GM20431 (cell line): ENCODE results near the gene DDX17.

ENCODE experiments used
- in situ Hi-C: fragments of 300-500 bp; cut with MseI, MboI; formaldehyde crosslinking; loops from one replicate; pipeline ENCODE4 v1.15.0; 2020; ENCODE audit warnings: low sequenced_read_pairs; ENCODE audit not compliant: unreplicated experiment

The DDX17 gene

DNA sequence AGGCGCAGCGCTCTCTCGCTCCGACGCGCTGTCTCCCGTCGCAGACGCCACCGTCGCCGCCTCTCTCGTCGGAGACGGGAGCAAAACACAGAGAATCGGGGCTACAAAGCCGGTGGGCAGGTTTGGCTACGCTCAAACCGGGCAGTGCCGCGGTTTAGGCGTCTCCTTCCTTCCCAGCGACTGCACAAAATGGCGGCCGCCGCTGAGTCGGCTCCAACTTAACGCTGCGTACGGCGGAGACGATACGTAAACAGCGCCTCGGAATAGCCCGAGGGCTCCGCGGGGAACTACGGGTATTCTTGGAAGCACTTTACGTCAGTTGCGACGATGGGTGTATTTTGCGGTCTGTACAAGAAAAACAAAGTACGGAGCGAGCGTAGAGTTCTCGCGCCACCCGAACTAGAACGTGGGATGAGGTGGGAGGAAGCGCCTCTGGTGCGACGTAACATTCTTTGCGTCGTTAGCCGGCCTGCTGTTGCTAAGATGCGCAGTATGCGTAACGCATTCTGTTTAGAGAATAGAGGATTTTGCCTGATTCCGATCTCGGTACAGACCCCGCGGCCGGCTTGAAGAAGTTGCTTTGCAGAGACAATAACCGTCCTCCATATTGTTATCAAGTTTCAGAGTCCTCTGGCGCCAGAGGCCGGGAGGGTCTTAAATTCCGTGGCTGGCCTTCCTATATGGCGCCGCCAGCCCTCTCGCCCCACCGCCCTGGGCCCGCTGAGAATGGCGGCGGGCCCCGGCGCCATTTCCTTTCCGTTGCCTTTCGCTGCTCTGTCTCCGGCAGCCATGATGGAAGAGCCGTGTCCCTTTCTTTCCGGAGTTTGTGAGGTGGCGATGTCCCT, at the start of gene DDX17:
TSS of gene DDX17 (minus strand) at position 194 of the 845 bp plus-strand sequence.
- in situ Hi-C loops: no loop called here

DNA sequence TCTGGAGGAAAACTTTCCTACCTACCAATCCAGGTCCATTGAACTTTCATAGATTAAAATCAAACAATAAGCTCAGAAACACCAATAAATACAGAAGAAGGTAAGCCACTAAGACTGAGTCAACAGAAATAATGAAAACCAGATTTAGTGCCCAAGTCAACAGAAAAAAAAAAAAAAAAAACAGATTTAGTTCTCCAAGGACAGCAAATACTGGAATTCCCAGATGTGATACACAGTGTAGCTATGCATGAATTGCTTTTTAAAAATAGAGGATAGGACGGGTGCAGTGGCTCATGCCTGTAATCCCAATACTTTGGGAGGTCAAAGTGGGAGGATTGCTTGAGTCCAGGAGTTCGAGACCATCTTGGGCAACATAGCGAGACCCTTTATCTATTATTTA, 48.2 kb upstream of the DDX17 start:
- in situ Hi-C loops: no loop called here

DNA sequence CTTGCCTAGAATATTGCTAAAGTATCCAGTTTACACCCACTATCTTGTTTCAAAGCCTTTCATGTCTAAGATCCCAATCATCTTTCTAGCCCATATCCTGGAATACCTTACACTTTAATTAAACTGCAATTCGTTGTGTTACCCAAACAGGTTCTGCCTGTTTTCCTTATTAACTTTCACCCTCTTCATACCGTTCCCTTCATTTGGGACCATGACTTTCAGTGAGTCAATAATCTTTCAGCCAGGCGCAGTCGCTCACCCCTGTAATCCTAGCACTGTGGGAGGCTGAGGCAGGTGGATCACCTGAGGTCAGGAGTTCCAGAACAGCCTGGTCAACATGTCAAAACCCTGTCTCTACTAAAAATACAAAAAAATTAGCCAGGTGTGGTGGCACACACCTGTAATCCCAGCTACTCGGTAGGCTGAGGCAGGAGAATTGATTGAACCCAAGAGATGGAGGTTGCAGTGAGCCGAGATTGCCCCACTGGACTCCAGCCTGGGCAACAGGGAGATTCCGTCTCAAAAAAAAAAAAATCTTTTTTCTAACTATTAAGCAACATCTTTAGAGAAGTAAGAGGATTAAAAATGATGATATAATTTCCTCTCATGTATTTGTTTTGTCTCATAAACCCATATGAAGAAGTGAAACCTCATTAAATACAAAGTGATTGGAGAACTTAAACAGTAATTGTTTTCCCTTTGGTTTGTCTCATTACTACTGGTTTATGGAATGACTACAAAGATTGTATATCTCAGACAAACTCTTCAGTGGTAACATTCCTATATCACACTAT, 43.2 kb upstream of the DDX17 start:
- in situ Hi-C loops: no loop called here

DNA sequence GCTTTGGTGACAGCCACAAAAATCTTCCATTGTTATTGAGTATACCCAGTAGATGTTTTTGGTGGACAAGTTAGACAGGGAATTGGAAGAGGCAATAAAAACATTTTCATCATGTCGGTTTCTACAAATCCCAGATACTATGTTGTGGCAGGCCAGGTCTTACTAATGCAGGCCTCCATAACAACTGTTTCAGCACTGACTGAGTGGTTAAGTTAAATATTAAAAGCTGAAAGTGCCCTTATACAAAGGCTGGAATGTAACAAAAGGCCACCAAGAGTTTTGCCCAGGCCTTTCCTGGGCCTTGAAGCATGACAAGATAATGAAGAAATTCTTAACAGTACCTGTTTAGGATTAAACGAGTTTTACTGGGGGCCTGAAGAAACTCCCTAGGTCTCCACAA, 34.6 kb upstream of the DDX17 start:
- in situ Hi-C loops: no loop called here

DNA sequence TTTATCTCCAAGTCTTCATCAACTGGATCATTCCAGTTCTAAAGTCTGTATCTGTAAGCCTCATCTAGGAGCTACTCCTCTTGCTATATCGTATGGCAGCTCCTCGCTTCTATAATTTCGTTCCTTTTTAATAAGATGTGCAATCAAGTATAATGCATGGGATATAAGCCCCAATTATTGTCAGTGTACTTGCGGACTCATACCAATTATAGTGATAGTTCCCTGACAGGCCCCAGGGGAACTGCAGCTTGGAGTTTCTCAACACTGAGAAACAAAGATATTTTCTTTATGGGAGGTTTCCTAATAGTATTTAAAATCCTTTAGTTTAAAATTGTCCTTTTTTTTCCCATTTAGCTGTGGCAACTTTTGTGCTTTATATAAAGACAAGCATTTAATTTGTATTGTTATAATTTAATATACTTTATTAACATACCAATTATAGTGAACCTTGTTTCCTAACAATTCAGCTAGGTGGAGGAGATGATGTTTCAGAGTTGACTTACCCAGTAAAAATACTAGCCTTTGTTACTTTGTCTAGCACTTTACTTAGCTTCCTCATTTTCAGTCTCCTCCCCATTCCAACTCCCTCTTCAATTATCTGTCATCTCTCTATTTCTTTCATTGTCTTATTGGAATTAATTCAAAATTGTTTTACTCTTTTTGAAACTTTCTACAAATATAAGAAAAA, 25.3 kb upstream of the DDX17 start:
- in situ Hi-C loops: no loop called here

DNA sequence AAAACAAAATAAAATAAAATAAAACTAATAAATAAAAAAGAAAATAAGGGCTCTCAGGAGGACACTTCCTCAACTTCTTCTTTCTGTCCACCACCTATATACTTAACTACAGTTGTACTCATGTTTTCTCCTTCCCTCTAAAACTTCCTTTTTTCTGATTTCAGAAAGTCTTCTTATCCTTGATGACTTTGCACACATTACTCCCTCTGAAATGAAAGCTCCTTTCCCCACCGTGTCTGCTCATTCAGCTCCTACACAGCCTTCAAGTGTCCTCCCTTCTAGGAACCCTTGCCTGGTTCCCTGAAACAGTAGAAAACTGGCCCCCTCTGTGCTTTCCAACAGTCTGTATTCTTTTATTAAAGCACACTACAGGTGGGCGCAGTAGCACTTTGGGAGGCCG, 18.3 kb upstream of the DDX17 start:
- in situ Hi-C loops: no loop called here

DNA sequence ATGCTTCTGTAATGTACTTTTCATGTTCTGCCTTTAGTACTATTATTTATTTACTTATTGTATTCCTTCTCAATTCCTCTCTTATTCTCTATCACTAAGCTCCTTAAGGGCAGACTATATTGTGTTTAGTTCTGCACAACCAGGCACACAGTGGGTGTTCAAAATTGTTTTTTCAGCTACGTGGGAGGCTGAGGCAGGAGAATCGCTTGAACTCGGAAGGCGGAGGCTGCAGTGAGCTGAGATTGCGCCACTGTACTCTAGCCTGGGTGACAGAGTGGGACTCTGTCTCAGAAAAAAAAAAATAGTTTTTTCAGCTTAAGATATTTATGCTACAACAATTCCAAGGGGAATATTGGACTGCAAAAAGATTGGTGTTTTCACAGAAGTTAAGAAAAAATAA, 17.4 kb upstream of the DDX17 start:
- in situ Hi-C loops: no loop called here

DNA sequence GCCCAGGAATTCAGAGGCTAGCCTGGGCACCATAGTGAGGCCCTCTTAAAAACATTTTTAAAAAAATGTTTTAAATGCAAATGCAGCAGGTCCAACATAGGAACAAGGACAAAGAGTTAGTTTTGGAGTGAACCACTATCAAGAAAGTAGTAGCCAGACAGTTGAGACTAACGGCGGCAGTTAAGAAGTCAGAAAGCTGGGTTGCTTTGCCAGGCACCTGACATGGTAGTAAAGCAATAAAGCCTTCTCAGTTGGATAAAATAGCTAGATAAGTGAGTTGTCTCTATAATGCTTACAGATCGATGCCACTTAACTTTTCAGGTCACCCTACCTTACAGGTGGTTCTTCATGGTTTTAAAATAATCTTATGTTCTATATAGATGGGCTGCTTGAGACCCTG, 16.9 kb upstream of the DDX17 start:
- in situ Hi-C loops: no loop called here

DNA sequence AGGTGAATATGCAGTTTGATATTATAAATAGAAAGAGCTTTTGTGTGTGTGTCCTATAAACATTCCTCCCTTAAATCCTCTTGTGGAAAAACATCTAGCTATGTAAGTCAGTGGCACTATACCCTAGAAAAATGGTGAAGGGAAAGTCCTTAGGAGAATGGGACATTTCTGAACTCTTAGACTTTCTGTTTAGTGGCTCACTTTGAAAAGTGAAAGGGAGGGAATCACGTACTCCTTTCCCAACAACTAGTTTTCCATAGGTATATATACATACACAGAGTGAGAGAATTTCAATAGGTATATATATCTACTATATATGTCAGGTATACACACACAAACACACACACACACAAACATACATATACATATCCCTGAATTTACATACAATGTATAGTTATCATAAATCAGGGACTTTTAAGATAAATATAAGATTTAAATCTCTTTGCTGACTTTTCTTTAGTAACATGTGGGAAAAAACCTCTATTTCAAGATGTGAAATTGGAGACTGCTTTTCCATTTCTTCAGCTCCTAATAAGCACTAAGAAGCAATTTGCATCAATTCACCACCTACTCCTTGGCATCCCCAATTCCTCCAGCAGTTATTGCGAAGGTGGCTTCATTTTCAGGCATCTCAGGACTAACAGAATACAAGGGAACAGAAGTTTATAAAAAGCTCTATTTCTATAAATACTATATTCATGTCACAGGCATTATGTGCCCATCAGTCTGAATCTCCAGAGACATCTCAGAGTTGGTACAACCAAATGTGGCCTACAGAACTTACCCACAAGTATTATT, 13.5 kb upstream of the DDX17 start:
- in situ Hi-C loops: no loop called here

DNA sequence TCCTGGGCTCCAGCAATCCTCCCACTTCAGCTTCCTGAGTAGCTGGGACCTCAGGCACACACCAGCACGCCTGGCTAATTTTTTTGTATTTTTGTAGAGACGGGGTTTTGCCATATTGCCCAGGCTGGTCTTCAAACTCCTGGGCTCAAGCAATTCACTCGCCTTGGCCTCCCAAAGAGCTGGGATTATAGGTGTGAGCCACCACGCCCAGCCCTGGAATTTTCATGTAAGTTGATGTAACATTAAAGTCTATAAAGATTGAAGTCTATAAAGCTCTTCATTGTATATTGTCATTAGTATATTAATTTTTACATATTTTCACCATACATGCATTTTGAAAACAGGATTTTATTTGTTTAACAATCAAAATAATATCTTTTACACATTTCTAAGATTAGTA, 12.5 kb upstream of the DDX17 start:
- in situ Hi-C loops: no loop called here

DNA sequence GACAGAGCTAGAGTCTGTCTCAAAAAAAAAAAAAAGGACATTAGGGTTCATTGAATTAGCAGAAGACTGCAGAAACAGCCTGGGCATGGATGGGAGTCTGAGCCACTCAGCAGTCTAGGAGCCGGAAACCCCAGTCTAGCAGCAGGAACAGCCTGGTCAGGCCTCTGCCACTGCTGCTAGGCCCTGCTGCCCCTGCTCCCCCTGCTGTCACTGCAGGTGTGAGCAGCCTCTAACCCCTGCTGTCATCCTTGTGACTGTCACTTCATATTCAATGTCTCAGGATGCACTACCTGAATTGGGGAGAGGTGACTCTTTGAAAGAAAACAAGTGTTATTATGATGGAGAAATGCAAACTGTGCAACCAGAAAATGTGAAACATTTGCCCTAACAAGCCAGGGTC, 7.0 kb upstream of the DDX17 start:
- in situ Hi-C loops: no loop called here

DNA sequence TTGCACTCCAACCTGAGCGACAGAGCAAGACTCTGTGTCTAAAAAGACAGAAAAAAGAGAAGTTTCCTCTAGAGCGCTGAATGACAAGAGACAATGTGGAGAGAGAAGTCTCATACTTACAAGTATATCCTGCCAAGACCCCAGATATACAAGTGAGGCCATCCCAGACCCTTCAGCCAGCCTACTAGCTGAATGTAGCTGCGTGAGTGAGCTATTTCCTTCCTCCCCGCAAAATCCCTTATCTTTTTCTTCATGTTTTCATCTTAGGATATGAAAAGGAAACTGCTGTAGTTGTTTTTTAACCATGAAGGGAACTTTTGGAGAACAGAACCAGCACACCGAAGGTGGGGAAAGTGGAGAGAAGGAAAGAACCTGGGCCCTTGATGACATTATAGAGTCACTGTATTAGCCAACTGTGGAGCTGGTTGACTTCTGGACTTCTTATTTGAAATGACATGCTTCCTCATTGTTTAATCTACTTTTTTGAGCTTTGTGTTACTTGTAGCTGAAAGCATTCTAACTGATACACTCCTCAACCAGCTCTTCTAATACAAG, 4.4 kb upstream of the DDX17 start:
- in situ Hi-C loops: no loop called here

DNA sequence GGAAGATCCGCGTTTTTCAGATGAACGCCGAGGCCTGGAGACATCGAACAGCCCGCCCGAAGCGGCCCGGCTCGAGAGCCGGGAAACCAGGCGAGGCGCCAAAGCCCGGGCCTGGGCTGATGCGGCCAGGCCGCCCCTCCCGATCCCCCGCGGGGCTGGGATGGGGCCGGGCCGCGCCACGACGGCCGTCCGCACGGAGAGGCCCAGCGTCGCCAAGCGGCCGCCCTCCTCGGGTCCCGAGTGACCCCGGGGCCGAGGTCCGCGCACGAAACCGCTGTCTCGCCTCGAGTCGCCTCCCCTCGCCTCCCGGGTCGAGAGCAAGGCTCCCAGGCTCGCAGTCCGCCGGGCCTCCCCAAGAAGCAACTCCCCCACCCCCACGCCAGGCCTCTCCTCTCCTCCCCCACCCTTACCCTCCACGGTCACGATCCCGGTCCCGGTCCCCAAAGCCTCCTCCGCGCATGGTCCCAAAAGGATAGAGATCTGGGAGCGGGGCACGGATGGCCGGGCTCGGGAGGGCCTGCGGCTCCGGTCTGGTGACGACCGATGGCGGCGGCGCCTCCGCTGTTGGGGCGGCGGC, 482 bp downstream of the DDX17 start:
- in situ Hi-C loops: no loop called here

DNA sequence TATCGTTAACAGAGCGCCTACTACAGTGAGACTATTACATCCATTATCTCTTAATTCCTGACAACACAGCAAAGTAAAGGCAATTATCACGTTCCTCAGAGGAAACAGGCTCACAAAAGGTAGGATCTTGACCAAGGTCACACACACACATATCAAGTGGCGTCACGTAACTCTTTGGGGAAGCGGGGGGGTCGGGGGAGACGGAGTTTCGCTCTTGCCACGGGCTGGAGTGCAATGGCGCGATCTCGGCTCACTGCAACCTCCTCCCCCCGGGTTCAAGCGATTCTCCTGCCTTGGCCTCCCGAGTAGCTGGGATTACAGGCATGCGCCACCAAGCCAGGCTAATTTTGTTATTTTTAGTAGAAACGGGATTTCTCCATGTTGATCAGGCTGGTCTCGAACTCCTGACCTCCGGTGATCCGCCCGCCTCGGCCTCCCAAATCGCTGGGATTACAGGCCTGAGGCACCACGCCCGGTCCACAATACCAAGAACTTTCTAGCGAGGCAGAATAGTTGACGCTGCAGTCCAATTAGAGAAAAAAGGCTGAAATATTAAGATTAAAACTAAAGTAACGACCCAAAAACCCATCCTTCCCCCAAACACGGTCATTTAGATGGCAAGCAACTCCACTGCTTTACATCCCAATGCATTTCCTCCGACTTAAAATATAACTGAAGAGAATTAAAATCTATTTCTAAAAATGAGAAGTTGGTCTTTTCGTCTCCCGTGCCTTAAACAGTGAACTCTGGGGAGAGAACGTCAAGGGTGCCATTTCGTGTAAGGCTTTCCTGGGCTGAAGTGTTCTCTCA, 1.2 kb downstream of the DDX17 start:
- in situ Hi-C loops: no loop called here

DNA sequence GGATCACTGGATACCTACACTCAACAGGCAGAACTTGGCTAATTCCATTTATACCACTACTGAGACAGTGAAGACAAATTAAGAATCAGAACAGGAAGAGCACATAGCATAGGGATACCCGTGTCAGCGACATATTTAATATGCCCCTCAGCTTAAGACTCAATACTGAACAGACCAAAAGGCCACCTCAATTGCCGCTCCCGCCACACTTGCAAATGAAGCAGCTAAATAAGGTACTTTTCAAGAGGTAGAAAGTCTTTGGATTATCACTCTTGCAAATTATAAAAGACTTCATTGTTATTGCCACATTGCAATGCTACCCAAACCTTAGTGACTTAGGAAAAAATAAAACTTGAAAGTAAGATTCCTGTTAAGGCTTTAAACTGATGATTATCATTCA, 3.1 kb downstream of the DDX17 start:
- in situ Hi-C loops: no loop called here

DNA sequence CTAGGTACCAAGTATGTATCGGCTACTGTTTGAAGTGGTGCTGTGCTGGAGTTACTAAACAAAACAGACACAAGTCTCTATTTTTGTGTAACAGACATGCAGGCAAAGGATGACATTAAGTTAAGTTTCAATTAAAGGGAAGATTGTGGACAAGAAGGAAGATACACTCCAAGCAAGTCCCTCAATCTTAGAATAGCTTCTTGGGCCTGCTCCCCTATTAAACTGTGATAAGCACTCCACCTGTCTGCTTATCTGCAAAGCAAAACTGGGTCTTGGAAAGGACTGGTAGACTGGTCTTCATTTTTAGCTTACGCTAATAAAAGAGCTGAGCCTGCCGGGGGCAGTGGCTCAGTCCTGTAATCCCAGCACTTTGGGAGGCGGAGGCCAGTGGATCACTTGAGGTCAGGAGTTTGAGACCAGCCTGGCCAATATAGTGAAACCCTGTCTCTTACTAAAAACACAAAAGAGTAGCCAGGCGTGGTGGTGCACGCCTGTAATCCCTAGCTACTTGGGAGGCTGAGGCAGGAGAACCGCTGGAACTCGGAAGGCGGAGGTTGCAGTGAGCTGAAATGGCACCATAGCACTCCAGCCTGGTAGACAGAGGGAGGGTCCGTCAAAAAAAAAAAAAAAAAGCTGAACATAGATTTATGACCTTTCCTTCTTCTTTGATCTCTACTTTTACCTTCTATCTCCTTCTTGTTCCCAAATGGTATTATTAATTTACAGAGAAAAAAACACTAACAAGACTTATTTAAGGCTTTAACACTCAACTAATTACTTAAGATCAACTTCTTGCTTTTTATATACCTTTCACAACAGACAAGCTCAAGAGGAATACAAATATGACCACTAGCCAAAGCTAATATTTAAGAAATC, 4.1 kb downstream of the DDX17 start:
- in situ Hi-C loops: no loop called here

DNA sequence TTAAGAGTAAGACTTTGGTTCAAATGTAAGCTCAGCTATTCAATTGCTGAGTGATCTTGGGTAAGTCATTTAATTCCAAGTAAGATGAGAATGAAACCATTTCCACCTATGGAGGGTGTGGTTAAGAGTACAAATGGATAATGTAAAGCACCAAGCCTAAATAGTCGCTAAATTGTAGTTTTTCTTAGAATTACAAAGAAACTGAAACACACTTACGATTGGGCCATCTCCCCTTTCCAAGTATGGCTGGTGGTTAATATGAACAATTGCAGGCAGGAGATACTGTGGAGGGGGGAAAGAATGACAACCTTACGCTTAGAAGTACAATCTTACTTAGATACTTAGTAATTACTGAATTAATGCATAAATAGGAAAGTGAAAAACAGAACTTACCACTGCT, 8.2 kb downstream of the DDX17 start:
- in situ Hi-C loops: no loop called here

DNA sequence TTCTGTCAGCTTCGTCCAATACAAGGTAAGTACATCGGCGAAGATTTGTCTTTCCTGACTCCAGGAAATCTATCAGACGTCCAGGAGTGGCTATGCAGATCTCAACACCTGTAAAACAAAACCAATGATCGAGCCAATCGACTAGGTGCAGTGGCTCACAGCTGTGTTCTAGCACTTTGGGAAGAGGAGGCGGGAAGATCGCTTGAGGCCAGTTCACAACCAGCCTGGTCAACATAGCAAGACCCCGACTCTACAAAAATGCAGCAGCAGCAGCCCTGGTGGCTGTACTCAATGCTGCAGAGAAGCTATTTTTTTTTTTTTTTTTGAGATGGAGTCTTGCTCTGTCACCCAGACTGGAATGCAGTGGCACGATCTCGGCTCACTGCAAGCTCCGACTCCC, 11.2 kb downstream of the DDX17 start:
- in situ Hi-C loops: no loop called here
